SHP77 treated with DMSO at 0.1 percent for 48 hours (cell line): ENCODE measurements around the gene DNAJC6.

ENCODE experiments used
- DNase-seq: peaks from one replicate; lab custom pipeline; 2025; lab: John Stamatoyannopoulos, UW

The DNAJC6 gene

GRCh38 chr1:65407877-65408276 is 98.5 kb downstream of the DNAJC6 start:
- DNase-seq = no peak

DNA sequence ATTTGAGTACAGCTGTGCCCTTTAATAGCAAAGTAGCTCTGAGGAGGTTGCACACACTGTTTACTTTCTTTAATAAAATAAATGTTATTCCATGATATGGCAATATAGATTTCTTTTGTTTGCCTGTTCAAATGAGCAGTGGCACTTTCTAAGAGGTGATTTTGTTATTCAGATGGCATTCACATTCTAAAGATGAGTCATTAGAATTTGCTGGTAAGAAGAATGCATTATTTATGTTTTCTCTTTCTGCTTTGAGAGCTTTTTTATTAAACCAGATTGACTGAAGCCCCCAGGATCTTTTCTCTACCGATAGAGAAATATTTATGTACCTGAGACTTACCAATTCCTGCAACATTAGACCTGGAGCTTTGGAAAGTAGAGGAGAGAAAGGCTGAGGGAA is 100.0 kb downstream of the DNAJC6 start:
- no peak for DNase-seq

DNA sequence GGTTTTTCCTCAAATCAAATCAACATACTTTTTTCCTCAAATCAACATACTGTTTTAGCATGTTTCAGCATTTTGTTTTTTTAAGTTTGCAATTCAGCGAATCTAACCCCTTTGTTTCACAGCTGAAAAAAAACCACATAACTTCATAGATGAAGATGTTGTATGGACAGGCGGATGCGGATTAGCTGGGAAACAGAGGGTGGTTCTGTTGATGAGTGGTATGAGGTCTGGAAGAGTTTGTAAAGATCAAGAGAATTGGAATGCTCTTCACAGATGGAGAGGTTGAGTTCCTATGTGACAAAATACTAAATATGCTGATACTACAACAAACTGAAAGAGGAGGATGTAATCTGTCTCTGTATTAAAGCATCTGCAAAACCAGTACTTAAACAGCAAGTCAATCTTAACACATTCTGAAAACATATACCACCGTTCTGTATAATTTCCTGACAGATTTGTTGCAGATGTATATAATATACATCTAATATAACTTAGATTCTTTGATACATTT is 100.5 kb downstream of the DNAJC6 start:
- DNase-seq = no peak

- DNase-seq = no peak
These were observed 103.1 kb downstream of the DNAJC6 start for GRCh38 chr1:65412256-65412983.

- DNase-seq = no peak
These were observed 103.6 kb downstream of the DNAJC6 start for GRCh38 chr1:65412984-65413375.

DNA sequence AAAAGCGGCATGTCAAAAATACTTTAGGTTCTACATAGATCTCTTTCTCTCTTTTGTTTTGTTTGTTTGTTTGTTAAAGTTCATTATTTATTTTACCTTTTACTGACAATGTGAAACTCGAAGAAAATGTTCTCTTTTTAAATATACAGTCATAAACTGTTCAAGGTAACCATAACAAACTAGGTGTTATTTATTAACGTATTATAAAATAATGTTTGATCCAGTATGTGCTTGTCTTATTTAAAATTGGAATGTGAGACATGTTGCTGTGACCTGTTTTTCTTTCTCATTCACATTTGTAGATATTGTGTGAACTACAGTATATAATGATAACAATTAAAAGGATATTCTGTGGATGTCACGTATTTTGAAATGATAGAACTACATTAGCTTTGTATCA is 105.2 kb downstream of the DNAJC6 start:
- no peak for DNase-seq

DNA sequence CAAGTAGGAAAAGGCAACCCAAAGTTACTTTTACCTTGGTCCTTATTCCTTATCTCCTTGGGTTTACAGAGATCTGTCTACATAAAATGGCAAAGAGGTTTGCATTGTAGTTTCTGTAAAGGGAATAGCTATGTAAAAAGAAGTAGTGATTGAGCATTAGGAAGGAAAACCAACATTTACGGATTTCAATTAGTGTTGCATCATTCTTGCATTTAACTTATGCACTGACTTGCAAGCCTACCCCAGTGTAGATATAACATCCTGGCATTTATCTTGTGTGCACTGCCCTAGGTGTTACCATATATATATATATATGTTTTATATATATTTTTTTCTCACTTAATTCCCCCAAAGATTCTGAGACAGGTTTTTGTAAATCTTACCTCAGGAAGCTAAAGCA is 107.4 kb downstream of the DNAJC6 start:
- DNase-seq = no peak

GRCh38 chr1:65417729-65418128 is 108.4 kb downstream of the DNAJC6 start:
- DNase-seq = no peak

DNA sequence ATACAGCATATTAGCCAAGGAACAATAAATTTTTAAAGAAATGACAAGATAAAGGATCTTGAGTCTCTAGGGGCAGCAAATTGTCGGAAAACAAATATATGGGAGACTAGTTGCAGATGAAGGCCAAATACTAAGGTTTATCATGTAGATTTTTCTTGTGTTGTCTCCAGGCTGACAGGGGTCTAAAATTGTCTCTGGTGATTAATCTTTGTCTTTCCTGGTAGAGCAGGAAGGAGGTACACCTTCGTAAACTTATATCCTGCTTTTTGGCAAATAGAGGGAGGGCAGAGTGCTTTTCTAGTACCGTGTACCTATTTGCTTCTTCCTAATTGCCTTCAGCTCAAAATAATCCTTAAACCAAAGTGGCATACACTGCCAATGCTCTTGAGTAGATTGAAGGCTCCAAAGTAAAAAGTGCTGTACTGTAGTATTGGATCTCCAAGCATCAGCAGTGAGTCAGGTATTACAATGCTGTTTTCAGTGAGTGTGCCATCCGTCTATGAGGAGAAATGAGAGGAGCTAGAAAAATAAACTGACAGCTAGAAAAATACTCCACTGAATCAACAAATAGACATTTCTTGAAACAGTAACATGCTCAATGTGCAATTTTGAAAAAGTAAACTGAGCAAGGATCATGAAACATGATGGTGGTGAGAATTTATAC is 109.3 kb downstream of the DNAJC6 start:
- no peak for DNase-seq

DNA sequence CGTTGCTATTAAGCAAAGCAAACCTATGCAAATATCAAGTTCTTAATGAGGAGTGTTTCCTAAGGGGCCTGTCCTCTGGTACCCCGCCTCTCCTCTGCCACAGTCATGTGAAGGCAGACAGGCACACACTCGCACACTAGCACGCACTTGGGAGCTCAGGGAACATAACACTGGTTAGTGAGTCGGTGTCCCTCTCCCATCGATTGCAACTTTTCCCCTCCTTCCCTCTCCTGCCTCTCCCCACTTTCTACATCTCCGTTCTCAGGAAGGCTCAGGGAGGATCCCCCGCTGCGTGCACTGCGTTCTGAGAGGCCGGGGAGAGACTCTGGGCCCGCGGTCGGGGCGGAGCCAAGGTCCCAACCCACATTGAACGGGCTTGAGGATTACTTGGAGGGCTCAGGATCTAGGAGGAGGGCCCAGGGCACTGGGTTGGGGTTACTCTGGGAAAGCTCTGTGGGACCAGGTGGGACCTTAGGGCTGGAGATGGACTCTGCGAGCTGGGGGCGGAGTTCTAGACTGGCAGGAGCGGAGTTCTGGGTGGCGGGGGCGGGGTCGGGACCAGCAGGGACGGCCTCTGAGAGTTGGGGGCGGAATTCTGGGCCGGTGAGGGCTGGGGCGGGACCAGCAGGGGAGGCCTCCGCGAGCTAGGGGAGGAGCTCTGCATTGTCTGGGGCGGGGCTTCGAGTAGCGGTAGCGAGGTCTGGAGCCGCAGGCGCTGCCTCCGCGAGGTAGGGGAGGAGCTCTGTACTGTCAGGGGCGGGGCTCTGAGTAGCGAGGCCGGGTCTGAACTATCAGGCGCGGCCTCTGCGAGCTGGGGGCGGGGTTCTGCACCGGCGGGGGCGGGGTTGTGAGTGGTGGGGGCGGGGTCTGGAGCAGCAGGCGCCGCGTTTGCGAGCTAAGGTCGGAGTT is 110.6 kb downstream of the DNAJC6 start:
- peak; percentile 91 for DNase-seq

DNA sequence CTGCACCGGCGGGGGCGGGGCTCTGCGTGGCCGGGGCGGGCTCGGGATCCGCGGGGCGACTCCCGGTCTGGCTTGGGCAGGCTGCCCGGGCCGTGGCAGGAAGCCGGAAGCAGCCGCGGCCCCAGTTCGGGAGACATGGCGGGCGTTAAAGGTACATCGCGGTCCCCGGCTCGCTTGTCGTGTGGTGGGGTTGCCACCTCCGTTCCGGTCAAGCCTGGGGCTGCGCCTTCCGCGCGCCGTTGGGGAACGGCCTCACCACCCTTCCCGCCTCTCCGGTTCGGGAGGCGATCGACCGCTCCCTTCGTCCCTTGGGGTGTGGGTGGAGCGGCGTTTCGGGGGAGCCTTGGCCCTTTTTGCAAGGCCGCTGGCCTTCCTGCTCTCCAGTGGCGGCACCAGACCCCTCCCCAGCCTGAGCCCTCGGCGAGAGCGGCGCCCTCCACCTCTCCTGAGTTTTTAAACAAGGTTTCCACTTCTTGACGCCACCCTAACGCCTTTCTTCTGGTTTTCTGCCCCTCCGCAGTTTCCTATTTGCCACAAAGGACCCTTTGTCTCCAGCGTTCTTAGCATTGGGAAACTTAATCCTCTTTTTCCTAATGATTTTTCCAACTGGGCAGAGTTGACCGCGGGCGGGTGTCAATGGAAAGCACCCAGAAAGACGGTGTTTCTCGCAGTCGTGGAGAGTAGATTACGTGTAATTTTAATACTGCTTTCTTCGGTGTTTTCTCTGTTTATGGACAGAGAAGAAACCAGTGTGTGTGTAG is 111.4 kb downstream of the DNAJC6 start, which contains the start of the genes LEPR and LEPROT:
Gene LEPR (plus strand): TSS at position 79 of the 761 bp plus-strand sequence. CDS start 144,898 bp downstream, outside the sequence.
Gene LEPROT (plus strand): TSS at position 79 of the 761 bp plus-strand sequence. CDS start 57 bp downstream, at position 136.
- DNase-seq = no peak

- peak; percentile 38 for DNase-seq
These were observed 112.1 kb downstream of the DNAJC6 start for GRCh38 chr1:65421351-65422025.

DNA sequence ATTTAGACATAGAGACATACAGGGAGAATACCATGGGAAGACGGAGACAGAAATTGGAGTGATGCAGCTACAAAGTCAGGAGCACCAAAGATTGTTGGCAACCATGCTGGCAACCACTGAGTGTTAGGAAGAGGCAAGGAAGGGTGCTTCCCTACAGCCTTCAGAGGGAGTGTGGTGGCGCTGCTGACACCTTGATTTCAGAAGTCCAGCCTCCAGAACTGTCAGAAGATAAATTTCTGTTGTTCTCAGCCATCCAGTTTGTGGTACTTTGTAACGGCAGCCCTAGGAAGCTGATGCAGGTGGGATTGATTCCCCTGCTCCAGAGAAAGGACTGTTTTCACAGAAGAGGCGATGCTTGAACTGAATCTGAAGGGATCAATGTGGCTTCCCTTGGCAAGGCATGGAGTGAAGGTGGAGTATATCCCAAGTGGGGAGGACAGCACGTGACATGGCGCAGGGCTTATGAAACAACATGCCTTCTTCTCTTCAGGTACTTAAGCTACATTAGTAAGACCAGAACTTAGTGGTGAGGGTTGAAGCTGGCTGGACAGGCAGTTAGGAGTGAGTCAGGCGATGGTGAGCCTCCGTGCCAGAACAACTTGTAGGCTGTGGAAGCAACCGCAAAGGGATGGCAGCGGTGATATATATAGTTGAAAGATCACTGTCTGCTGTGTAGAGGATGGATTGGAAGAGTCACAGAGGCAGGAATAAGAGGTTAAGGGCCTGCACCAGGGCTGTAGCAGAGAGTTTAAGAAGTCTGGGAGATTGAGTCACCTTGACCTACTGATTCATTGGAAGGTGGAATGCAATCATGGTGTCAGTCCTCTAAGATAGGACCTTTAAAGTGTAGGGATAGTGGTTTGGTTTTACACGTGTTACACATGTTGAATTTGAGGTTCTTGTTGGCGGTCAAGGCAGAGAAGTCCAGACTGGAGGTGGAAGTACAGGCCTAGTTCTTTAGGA is 113.2 kb downstream of the DNAJC6 start:
- no peak for DNase-seq

DNA sequence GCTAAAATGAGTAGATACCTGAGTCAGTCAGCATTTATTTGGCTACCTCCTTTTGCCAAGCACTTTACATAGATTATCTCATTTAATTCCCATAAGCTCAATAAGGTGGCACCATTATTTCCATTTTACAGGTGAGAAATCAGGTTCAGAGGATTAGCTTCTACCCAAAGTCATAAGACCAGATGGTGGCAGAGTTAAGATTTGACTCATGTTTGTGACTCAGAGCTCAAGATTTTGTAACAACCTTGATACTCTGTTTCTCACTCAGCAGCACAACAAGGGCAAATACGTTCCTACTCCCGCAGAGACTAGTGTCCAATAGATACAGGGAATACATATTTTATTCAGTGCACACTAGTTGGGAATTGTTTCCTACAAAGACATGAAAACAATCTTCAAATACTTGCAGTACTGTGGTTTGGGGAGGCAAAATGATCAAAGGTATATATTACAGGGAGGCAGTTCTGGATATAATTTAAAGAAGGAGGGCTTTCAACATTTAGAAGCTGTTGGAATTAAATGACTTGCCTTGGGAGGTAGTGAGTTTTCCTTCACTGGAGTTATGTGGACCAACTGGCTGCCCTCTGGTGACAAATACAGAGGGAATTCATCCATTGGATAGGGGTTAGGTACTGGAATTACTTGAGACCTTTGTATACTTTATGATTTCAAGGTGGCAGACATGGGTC is 114.7 kb downstream of the DNAJC6 start:
- DNase-seq = no peak

DNA sequence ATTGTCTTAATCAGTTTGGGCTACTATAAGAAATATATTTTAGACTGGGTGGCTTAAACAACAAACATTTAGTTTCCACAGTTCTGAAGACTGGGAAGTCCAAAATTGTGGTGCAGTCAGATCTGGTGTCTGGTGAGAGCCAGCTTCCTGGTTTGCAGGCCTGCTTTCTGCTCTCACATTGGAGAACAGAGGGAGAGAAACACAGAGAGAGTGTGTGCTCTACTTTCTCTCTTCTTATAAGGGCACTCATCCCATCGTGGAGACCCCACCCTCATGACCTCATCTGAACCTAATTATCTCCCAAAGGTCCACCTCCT is 115.2 kb downstream of the DNAJC6 start:
- DNase-seq = no peak

DNA sequence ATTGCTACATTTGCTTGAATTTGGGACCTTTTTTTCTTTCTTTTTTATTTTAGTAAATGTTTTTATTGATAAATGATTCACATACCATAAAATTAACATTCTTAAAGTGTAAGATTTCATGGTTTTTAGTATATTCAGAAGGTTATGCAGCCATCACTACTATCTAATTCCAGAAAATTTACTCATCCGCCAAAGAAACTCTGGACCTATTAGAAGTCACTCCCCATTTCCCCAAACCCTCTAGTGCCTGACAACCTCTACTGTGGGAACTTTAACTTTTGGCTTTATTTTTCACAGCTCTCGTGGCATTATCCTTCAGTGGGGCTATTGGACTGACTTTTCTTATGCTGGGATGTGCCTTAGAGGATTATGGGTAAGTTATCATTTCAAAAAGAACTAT is 115.7 kb downstream of the DNAJC6 start:
- no peak for DNase-seq

- DNase-seq = no peak
These were observed 116.4 kb downstream of the DNAJC6 start for GRCh38 chr1:65425697-65426096.

DNA sequence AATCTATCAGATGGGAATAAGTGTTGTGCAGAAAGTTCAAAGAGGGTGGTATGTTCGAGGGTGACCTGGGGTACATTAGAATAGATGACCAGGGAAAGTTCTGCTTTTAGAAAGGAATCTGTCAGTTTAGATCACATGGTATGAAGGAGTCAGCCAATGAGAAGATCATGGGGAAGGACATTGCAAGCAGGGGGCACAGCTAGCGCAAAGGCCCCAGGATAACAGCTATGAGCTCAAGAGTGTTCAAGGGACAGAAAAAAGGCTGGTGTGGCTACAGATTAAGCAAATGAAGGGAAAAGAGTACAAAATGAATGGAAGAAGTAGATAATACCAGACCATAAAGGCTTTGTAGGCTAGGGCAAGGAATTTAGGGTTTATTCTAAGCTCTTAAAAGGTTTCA is 119.7 kb downstream of the DNAJC6 start:
- DNase-seq = no peak

- no peak for DNase-seq
These were observed 120.5 kb downstream of the DNAJC6 start for GRCh38 chr1:65429806-65430205.
